ENCODE data around the gene TNRC18. TPM values are rescaled to one million over a fixed set of nuclear protein-coding genes. Genes with fewer than 3 reads are reported as not detected.
"Not testable (repeated sequence)": the region's sequence is repeated elsewhere in the genome, so short reads cannot be mapped to it uniquely, and the experiment has no call there.

Gene TNRC18
- polyA plus RNA-seq, 1 of the 3 experiments (the other 2 are of a cell fraction), result 34.4 TPM

- no peak overlapping the region for H3K4me3 ChIP-seq (ENCODE audit: low read depth in 2 of 2, low read length in 1 of 2)
- no peaks in the 10 kb centered on the region for H3K9me3 ChIP-seq
- no peak for TF ChIP-seq NFIC (IDR thresholded peaks at IDR 0.05; ENCODE audit: borderline replicate concordance)
- no peak for TF ChIP-seq TEAD4 (IDR thresholded peaks at IDR 0.05; ENCODE audit: borderline replicate concordance, insufficient read depth)
- TF ChIP-seq POLR2AphosphoS5 (IDR thresholded peaks at IDR 0.05; ENCODE audit: low read depth, low read length), result no peak
- 83% methylated on average over 6 of the region's 8 CpGs for WGBS (ENCODE audit: low lambda C conversion rate)
- H3K27ac ChIP-seq (ENCODE audit: low read depth in 2 of 2, low read length in 1 of 2), result no peak overlapping the region
- H4K20me1 ChIP-seq (ENCODE audit: insufficient read depth), result 0 out of 2 replicates have a peak, but pooled peaks cover 3% of the 10 kb centered on the region
- ChIA-PET POLR2A (interaction anchor here (0.6 kb wide), 1 partner anchor 88 kb away, joined by 3 read pairs; no protein-coding TSS in a partner anchor), CTCF (interaction anchor here (0.7 kb wide), 1 partner anchor 51 kb away, joined by 3 read pairs; no protein-coding TSS in a partner anchor)
- no peak overlapping the region for H3K9ac ChIP-seq
- no peaks in the 10 kb centered on the region for H3F3A ChIP-seq (replicated peaks; ENCODE audit: insufficient read depth)
- no peak overlapping the region for H3K4me2 ChIP-seq
- no peaks in the 10 kb centered on the region for H3K27me3 ChIP-seq (ENCODE audit: insufficient read depth)
- no peak overlapping the region for H2AFZ ChIP-seq (ENCODE audit: low read depth)
- H3K4me1 ChIP-seq (ENCODE audit: control insufficient read depth in 1 of 2, insufficient read depth in 2 of 2, low read depth in 1 of 2, low read length in 1 of 2), result no peaks in the 10 kb centered on the region
- no peaks in the 10 kb centered on the region for H3K79me2 ChIP-seq (ENCODE audit: insufficient read depth)
- no peaks in the 10 kb centered on the region for H3K9me2 ChIP-seq
- DNase-seq, result no peak
- peaks cover 3 to 30% of the 10 kb centered on the region in 2 experiments for H3K36me3 ChIP-seq (replicated peaks in 1 of 2; ENCODE audit: control insufficient read depth in 1 of 2, insufficient read depth in 2 of 2, low read length in 1 of 2)
Measured at GRCh38 chr7:5291301-5291700, 132.3 kb downstream of the TNRC18 start.

GRCh38 chr7:5289355-5289754, 134.3 kb downstream of the TNRC18 start:
- Histone ChIP-seq H3F3A (replicated peaks; ENCODE audit: insufficient read depth) (no peaks in the 10 kb centered on the region), H3K27ac (ENCODE audit: low read depth in 2 of 2, low read length in 1 of 2) (no peak overlapping the region), H3K4me2 (no peak overlapping the region), H3K4me1 (ENCODE audit: control insufficient read depth in 1 of 2, insufficient read depth in 2 of 2, low read depth in 1 of 2, low read length in 1 of 2) (peaks cover 2 to 9% of the 10 kb centered on the region in 2 experiments; a peak in 1 of 4 replicates), H3K9me2 (no peaks in the 10 kb centered on the region), H4K20me1 (ENCODE audit: insufficient read depth) (0 out of 2 replicates have a peak, but pooled peaks cover 3% of the 10 kb centered on the region), H3K27me3 (ENCODE audit: insufficient read depth) (no peaks in the 10 kb centered on the region), H3K4me3 (ENCODE audit: low read depth in 2 of 2, low read length in 1 of 2) (no peak overlapping the region), H3K9ac (no peak overlapping the region), H3K36me3 (replicated peaks in 1 of 2; ENCODE audit: control insufficient read depth in 1 of 2, insufficient read depth in 2 of 2, low read length in 1 of 2) (peaks cover 3 to 17% of the 10 kb centered on the region in 2 experiments), H2AFZ (ENCODE audit: low read depth) (no peak overlapping the region), H3K79me2 (ENCODE audit: insufficient read depth) (no peaks in the 10 kb centered on the region), H3K9me3 (no peaks in the 10 kb centered on the region)
- WGBS (ENCODE audit: low lambda C conversion rate), result 92% methylated on average over 7 of the region's 7 CpGs
- ChIA-PET CTCF (interaction anchor here (0.9 to 7.3 kb wide), 6 partner anchors 42 to 206 kb away, joined by 3 to 113 read pairs (median 3); no protein-coding TSS in a partner anchor), POLR2A (interaction anchor here (0.6 to 1.2 kb wide), 2 partner anchors 49 to 441 kb away, joined by 3 to 4 read pairs; no protein-coding TSS in a partner anchor)
- no peak for DNase-seq
- TF ChIP-seq, protein P1, sequence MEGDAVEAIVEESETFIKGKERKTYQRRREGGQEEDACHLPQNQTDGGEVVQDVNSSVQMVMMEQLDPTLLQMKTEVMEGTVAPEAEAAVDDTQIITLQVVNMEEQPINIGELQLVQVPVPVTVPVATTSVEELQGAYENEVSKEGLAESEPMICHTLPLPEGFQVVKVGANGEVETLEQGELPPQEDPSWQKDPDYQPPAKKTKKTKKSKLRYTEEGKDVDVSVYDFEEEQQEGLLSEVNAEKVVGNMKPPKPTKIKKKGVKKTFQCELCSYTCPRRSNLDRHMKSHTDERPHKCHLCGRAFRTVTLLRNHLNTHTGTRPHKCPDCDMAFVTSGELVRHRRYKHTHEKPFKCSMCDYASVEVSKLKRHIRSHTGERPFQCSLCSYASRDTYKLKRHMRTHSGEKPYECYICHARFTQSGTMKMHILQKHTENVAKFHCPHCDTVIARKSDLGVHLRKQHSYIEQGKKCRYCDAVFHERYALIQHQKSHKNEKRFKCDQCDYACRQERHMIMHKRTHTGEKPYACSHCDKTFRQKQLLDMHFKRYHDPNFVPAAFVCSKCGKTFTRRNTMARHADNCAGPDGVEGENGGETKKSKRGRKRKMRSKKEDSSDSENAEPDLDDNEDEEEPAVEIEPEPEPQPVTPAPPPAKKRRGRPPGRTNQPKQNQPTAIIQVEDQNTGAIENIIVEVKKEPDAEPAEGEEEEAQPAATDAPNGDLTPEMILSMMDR (IDR thresholded peaks at IDR 0.05), result no peak
- TF ChIP-seq ELF1 (IDR thresholded peaks at IDR 0.05), result no peak
- no peak for TF ChIP-seq RFX5 (IDR thresholded peaks at IDR 0.05; ENCODE audit: low read length)
- TF ChIP-seq MEF2A (IDR thresholded peaks at IDR 0.05; ENCODE audit: borderline replicate concordance, low read depth), result no peak
- no peak for TF ChIP-seq ZBTB33 (IDR thresholded peaks at IDR 0.05; ENCODE audit: borderline replicate concordance, low read depth)
- TF ChIP-seq TAF1 (IDR thresholded peaks at IDR 0.05; ENCODE audit: borderline replicate concordance, low read depth, low read length), result no peak
- TF ChIP-seq NFIC (IDR thresholded peaks at IDR 0.05; ENCODE audit: borderline replicate concordance), result no peak
- TF ChIP-seq SMC3 (IDR thresholded peaks at IDR 0.05; ENCODE audit: low read depth, low read length), result no peak
- no peak for TF ChIP-seq JUND (IDR thresholded peaks at IDR 0.05)
- no peak for TF ChIP-seq FOXJ3 (CRISPR knock-in tag; IDR thresholded peaks at IDR 0.05)
- TF ChIP-seq RAD21 (IDR thresholded peaks at IDR 0.05; ENCODE audit: low read length), result no peak
- no peak for TF ChIP-seq GABPA (IDR thresholded peaks at IDR 0.05; ENCODE audit: low read depth)
- no peak for TF ChIP-seq TCF12 (IDR thresholded peaks at IDR 0.05)
- TF ChIP-seq EP300 (IDR thresholded peaks at IDR 0.05; ENCODE audit: borderline replicate concordance in 1 of 2, low read depth in 1 of 2, low read length in 1 of 2), result no peak
- TF ChIP-seq RXRA (IDR thresholded peaks at IDR 0.05; ENCODE audit: borderline replicate concordance, low read depth), result no peak

GRCh38 chr7:5288560-5288959, 135.1 kb downstream of the TNRC18 start:
- not testable (repeated sequence) for H3K4me2 ChIP-seq; H3K9me2 ChIP-seq; H3K9ac ChIP-seq; H3F3A ChIP-seq (replicated peaks; ENCODE audit: insufficient read depth); H3K27ac ChIP-seq (ENCODE audit: low read depth in 2 of 2, low read length in 1 of 2); H3K27me3 ChIP-seq (ENCODE audit: insufficient read depth); H3K4me3 ChIP-seq (ENCODE audit: low read depth in 2 of 2, low read length in 1 of 2); H2AFZ ChIP-seq (ENCODE audit: low read depth); DNase-seq; H3K79me2 ChIP-seq (ENCODE audit: insufficient read depth); H3K9me3 ChIP-seq; H4K20me1 ChIP-seq (ENCODE audit: insufficient read depth)
- H3K4me1 ChIP-seq (ENCODE audit: control insufficient read depth in 1 of 2, insufficient read depth in 2 of 2, low read depth in 1 of 2, low read length in 1 of 2), result peaks cover 4 to 12% of the 10 kb centered on the region in 2 experiments; a peak in 1 of 4 replicates
- peaks cover 3 to 17% of the 10 kb centered on the region in 2 experiments for H3K36me3 ChIP-seq (replicated peaks in 1 of 2; ENCODE audit: control insufficient read depth in 1 of 2, insufficient read depth in 2 of 2, low read length in 1 of 2)
- WGBS (ENCODE audit: low lambda C conversion rate), result 90% methylated on average over 8 of the region's 8 CpGs
- ChIA-PET POLR2A (interaction anchor here (0.6 to 1.8 kb wide), 3 partner anchors 48 to 61 kb away, joined by 3 to 4 read pairs (median 4); no protein-coding TSS in a partner anchor), CTCF (interaction anchor here (0.9 to 7.3 kb wide), 3 partner anchors 43 to 50 kb away, joined by 3 to 113 read pairs (median 3); no protein-coding TSS in a partner anchor)

All from SK-N-SH (cell line).